Measurements from ENCODE around the gene GRK6.

GRK6 gene

DNA sequence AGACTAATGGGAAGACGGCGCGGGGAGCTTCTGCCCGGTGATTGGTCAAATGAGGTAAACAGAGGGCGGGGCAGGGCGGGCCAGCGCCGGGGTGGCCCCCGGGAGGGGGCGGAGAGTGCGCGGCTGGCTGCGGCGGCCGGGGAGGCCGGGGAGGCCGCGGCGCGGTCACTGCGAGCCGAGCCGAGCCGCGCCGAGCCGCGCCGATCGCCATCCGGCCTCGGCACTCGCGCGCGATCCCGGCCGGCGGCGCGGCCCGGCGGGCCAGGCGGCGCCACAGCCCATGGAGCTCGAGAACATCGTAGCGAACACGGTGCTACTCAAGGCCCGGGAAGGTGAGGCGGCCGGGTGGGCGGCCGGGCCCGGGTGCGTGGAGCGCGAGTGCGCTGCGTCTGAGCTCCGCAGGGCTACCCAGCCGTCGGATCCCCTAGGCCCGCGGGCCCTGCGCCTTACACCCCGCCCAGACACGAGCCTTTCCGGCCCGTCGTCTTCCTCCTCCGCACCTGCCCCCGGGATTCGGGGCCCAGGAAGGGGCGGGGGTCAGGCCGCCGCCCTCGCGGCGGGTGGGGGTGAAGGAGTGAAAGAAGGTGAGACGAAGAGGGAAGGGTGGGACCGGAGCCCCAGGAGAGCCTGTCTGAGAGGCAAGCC lies at the start of gene GRK6:
GRK6 (plus strand) TSS at position 111 of the 645 bp plus-strand sequence; CDS start at position 281, 170 bp downstream.
- peak; percentile 28 for DNase-seq (ENCODE audit: low spot score)

DNA sequence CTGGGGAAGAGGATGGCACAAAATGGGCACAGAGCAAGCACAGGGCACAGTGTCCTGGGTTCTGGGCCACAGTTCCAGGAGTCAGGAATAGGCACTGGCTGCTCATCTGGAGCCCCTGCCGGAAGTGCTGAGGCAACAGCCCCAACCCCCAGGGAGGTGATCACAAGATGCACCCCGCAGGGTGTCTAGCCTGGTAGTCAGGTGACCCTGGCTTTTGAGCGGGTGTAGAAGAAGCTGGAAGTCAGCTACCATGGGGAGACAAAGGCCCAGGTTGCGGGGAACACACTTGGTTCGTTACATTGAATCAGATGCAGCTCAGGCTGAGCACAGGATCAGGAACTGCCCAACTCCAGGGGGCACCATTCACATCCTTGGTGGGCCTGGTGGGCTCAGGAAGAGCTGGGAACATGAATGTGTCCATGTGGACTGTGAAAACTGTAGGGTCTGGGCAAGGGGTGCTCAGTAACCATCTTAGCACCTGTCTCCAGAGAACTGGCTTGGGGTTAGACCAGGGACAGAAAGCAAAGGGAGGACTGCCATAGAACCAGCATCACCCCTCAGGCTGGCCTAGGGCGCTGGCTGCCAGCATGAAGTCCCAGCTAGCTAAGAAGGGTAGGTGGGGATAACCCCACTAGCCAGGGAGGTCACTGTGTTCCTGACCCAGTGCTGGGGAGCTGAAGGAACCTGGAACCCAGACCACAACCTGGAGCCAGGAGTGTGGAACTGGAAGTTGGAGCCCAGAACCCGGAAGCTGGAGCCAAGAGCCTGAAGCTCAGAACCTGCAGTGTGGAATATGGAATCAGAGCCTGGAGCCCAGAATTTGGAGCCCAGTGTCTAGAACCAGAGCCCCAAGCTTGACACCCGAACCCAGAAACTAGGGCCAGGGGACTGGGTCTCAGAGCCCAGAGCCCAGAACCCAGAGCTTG lies 48.4 kb upstream of the GRK6 start:
- no peak for DNase-seq (ENCODE audit: low spot score)

DNA sequence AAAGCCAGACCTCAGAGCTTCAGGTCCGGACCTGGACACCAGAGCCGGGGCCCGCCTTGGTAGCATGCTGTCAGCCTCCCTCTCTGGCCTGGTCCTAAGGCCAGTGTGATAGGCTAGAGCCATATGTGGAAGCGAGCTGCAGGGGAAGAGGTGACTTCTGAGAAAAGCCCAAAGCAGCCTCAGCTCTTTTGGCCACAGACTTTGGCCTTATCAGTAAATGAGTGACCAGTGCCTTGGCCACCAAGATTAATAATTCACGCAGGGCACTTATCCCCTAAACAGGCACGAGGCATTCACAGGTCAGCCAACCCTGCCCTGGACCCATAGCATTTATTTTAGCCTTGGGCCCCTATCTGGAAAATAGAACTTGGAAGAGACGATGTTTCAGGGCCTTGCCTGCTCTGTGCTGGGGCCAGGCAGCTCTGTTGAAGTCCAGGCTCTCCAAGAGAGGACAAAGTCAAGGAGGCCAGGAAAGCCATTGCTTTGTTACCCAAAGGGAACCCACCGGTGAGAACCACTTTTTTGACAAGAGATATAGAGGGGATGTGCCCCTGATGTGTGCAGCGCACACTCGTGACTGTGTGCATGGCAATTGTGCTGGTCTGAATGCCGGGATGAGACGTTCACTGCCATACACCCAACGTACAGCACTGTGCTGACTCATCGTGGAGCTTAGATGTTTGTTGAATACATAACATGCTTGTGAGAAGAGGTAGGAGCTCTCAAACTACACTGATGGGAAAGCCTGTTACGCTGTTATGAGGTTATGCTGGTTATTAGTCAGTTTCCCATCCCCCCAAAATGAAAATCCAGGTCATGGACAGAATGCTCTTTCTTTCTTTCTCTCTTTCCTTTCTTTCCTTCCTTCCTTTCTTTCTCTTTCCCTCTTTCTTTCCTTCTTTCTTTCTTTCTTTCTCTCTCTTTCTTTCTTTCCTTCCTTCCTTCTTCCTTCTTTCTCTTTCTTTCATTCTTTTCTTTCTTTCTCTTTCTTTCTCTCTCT lies 47.3 kb upstream of the GRK6 start:
- no peak for DNase-seq (ENCODE audit: low spot score)

DNA sequence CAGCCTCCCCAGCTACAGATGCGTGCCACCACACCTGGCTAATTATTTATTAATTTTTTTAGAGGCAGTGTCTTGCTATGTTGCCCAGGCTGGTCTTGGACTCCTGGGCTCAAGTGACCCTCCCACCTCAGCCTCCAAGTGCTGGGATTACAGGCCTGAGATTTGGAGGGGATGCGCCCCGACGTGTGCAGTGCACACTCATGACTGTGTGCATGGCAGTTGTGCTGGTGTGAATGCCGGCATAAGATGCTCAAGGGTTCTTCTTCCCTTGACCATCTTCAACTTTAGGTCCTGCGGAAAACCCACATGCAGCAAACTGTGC lies 45.7 kb upstream of the GRK6 start:
- no peak for DNase-seq (ENCODE audit: low spot score)

DNA sequence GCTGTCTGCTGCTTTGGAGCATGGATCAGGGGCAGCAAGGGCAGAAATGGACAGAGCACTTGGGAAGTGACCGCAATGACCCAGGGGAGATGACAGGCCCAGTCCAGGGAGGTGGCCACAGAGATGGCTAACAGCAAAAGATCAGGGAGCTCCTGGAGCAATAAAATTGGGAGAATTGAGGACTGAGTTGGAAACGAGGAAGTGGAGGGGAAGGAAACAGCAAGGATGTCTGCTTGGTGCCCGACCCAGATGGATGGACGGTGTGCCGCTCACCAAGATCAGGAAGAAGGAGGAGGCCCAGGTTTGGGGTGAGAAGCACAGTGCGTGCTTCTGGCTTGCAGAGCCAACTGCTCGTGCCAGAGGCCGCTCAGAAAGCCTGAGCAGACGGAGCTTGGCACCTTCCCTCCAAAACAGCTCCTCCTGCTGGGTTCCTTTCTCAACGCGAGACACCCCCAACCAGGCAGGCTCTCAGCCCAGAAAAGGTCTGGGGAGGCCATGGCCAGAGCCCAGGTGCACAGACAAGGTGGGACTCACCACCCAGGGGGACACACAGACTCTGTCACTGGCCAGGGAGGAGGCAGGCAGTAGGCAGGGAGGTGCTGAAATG lies 44.0 kb upstream of the GRK6 start:
- no peak for DNase-seq (ENCODE audit: low spot score)

DNA sequence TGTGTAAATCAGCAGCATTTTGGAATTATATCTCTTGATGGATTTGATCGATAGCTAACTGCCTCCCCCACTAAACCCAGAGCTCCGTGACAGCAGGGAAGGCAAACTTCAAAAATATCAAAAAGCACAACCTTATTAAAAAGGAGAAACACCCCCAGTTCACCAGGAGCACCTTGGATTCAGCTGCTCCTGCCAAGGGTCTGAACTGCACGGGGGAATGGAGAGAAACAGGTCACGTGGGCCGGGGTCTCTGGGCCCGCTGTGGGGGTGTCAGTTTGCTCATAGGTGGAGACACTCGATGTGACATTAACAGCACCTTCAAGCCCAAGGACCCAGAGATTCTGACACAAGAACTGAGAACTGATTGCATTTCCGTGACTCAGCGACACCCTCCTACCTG lies 43.3 kb upstream of the GRK6 start:
- no peak for DNase-seq (ENCODE audit: low spot score)

DNA sequence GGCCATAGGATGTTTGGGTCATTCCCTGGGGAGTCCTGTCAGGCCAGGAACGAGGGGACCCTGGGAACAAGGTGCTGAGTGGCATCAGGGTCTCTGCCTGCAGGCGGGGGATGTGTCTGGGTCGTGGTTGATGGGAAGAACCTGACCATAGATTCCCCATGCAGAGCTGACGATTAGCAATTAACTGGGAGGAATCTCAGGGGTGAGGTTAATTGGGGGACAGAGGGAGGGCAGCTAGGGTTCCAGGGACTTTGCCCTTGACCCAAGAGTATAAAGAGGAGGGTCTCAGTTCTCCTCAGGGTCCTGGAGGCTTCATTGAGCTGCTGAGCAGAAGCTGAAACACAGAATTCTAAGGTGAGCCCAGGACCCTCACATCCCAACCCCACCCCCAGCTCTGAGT lies 42.3 kb upstream of the GRK6 start, which contains the start of gene SLC34A1:
SLC34A1 (plus strand) TSS at position 301 of the 400 bp plus-strand sequence. CDS start 1,308 bp downstream, outside the sequence.
- DNase-seq (ENCODE audit: low spot score), result no peak

DNA sequence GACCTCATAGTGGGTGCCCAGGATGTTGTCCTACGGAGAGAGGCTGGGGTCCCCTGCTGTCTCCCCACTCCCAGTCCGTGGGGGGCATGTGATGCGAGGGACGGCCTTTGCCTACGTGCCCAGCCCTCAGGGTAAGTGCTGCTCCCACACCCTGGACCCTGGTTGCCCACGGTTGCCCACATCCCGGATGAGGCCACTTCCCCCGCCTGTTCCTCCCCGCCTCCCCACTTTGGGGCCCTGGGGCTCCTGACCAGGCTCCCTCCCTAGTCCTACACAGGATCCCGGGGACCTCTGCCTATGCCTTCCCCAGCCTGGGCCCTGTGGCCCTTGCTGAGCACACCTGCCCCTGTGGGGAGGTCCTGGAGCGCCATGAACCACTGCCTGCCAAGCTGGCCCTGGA lies 40.8 kb upstream of the GRK6 start:
- DNase-seq (ENCODE audit: low spot score), result no peak

DNA sequence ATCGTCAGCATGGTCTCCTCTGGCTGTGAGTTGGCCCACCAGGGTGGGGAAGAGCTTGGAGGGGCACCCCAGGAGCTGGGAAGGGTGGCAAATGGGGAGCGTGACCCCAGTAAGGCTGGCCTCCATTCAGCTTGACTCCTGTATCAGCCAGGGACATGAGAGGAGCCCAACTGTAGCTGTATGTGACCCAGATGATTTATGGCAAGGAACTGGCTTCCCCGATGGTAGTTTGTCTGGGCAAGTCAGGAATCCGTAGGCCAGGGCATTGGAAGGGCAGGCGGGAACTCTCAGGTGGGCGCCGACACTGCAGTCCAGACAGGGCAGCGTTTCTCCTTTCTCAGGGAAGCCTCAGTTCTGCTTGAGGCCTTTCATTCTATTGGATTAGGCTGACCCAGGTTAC lies 39.9 kb upstream of the GRK6 start:
- no peak for DNase-seq (ENCODE audit: low spot score)

DNA sequence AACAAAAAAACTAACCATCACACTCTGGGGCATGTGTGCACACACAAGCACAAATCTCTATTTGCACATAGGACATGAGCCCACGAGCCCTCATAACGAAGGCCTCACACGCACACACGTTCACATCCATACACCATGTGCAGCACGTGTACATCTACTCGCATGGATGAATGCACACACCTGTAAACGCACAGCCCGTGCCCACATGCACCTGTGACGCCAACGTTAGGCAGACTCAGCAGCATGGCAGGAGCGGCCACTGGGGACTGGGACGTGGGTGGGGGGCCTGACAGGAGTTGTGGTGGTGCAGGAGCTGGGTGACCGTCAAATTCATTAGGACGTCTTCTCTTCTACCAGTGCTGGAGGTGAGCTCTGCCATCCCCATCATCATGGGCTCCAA lies 39.1 kb upstream of the GRK6 start:
- DNase-seq (ENCODE audit: low spot score), result no peak

DNA sequence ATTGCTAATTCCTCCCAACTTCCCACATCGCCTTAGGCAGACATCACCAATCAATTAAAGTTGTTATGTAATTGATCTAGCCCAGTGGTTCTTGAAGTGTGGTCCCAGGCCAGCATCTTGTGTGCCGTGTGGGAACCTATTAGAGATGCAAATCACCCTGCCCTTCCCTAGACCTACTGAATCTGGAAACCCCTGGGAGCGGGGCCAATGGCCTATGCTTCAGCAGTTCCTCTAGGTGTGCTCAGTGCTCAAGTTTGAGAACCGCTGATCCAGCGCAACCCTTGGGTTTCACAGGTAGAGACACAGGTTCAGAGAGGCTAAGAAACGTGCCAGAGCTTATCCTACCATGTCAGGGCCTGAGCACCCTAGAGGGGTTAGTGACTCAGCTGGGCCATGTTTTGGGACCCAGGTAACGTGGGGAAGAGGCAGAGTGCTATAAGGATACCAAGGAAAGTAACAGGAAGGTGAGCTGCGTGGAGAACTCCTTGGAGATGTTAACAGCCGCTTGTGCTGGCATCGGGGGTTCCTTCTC lies 37.9 kb upstream of the GRK6 start:
- DNase-seq (ENCODE audit: low spot score), result no peak

DNA sequence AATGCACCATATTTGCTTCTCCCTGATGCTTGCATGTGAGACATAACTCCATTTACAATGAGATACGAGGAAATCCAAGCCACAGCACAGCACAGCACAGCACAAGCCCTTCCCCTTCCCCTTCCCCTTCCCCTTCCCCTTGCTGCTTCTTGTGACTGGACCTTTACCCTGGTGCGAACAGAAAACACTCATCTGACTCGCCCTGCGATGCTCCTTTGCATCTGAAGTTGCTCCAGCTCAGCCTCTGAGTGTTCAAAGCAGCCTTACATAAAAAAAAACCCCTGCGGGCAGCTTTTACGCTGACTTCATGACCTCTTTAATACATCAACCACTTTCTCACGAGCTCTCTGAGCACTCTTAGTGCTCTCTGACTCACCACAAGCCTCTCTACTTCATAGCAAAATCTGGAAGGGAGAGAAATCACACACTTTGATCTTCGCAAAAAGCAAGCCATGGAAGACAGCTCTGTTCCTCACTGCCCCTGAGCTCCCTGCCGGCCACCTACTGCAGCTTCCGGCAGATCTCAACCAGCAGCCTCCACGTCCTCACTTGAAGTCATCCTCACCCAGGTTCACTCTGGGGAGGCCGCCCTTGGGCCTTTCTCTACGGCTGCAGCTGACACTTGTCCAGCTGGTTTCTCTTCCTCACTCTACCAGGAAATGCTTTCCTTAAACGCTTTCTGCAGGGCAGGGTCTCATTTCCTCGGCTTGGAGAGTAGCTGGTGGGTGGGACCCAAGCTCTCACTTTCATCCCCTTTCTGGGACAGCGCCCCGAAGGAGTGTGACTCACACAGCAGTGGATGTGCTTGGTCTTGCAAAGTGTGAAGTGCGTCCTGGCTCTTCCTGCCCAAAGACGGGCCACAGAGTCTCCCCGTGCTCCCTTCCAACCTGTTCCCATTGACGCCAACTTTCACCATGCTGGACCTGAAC lies 37.0 kb upstream of the GRK6 start:
- DNase-seq (ENCODE audit: low spot score), result no peak

DNA sequence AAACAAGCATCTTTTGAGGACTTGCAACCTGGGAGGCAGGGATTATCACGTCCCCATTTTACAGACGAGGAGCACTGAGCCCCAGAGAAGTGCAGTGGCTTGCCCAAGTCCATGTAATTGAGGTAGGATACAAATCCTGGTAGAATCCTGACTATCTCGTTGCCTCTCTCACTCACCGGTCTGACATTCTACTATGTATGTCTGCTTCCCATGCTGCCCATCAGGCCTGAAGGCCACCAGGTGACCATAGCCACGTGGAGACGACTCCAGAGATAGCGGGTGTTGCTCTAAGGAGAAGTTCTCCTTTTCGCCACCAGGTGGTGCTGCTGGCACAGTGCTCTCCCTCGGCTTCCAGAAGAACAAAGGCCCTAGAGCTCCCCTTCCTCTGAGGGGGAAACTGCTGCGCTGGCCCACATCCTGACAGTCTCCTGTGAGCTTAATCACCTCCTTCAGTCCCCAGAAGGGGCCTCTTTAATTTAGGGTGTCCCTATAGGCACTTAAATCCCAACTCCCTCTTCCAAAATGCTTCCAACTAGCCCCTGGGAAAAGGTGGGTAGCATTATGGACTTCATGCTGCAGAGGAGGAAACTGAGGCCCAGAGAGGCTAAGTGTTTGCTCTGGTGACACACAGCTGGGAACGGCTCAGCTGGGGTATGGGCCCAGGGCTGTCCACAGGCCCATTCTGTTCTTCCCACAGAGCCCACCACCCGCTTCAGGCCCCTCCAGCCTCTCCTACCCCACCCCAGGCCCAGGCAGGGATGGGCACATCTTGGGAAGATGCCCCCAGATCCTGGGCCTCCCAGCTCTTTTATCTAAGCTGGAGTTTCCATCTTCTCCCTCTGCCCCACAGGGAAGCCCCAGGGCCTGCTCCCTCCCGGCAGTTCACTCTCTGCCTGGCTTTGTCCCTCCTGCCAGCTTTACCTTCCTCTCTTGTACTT lies 35.8 kb upstream of the GRK6 start:
- DNase-seq (ENCODE audit: low spot score), result peak; percentile 59

DNA sequence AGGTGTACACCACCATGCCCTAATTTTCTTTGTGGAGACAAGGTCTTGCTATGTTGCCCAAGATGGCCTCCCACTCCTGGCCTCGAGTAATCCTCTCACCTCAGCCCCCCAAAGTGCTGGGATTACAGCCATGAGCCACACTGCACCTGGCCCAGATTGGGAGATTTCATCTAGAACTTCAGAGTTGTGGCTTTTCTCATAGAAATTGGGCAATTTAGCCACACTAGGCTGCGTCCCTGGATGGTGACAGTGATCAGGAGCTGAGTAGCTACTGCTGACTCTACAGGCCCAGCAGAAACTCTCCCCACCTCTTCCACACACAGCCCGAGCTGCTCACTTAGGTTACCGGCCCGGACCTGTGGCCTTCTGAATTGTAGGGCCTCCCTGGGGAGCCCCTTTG lies 33.7 kb upstream of the GRK6 start:
- no peak for DNase-seq (ENCODE audit: low spot score)

DNA sequence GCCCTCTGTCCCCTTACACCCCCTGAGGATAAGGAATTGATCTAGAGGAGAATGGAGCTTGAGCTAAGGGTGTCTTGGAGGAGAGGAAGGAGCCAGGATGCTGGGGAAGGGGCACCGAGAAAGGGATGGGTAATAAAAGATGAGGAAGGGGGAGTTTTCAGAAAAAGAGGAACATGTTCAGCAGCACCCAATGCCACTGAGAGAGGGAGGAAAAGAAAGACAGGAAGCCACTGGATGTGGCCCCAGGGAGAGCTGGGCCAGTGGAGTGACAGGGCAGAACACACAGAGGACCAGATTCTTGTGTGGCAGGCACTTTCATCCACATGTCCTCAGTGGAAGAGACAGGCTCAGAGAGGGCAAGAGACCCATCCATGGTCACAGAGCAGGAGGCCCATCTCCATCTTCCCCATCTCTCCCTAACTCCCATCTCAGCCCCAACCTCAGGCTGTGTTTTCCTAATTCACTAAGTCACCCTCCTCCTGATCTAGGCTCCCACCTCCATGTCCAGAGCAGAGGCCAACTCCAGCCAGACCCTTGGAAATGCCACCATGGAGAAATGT lies 33.2 kb upstream of the GRK6 start:
- DNase-seq (ENCODE audit: low spot score), result no peak

DNA sequence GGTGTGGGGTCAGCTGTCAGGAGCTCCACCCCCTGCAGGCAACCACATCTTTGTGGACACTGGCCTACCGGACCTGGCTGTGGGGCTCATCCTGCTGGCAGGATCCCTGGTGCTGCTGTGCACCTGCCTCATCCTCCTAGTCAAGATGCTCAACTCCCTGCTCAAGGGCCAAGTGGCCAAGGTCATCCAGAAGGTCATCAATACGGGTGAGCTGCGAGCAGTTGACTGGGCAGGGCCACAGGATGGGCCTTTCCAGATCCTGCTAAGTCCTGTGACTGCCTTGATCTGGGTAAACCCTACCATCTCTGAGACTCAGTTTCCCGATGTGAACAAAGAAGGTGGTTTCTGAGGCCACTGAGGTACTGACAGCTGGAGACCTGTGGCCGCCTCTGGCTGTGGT lies 32.5 kb upstream of the GRK6 start:
- no peak for DNase-seq (ENCODE audit: low spot score)

DNA sequence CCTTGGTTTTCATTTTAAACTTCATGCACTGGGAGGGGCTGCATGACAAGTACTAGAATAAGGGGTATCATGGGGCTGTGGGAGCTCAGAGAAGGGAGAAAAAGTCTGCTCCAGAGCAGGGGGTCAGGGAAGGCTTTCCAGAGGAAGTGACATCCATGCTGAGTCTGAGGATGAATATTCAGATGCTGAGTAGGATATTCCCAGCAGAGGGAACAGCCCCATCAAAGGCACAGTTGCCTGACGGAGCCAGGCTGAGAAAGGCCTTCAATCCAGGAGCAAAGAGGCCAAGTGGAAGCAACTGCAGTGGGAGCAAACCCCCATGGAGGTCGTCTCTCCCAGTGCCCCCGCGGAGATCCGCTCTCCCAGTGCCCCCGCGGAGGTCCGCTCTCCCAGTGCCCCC lies 30.4 kb upstream of the GRK6 start:
- no peak for DNase-seq (ENCODE audit: low spot score)

DNA sequence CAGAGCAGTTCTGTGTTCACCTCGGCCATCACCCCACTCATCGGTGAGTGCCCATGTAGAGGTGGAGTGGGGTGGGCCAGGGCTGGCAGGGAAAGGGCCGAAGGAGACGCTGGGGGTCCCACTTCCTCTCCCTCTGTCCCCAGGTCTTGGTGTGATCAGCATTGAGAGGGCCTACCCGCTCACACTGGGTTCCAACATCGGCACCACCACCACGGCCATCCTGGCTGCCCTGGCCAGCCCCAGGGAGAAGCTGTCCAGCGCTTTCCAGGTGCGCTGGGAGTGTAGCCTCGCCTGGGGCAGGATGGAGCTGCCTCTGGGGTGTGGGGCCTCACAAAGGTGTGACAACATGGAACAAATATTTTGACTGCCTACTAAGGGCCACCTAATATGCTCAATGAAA lies 29.7 kb upstream of the GRK6 start:
- DNase-seq (ENCODE audit: low spot score), result no peak

DNA sequence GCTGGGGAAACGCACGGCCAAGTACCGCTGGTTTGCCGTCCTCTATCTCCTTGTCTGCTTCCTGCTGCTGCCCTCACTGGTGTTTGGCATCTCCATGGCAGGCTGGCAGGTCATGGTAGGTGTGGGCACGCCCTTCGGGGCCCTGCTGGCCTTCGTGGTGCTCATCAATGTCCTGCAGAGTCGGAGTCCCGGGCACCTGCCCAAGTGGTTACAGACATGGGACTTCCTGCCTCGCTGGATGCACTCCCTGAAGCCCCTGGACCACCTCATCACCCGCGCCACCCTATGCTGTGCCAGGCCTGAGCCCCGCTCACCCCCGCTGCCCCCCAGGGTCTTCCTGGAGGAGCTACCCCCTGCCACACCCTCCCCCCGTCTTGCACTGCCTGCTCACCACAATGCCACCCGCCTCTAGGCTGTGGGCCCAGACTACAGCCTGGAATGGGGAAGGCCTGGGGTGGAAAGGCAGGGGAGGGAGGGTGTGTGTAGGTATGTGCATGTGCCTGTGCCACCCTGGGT lies 28.5 kb upstream of the GRK6 start:
- DNase-seq (ENCODE audit: low spot score), result no peak

All from globus pallidus (tissue), 1 donor.